A673 (cell line): ENCODE results near the gene SMAD3.
"Not testable (repeated sequence)": the region's sequence is repeated elsewhere in the genome, so short reads cannot be mapped to it uniquely, and the experiment has no call there.

ENCODE experiments used
- CTCF ChIP-seq: fragments of 300-800, 200-600 bp; sonication (generic); conservative IDR thresholded peaks from 2 replicates; pipeline ENCODE4 v1.5.1; 2017; ENCODE audit warnings: low read depth, mild to moderate bottlenecking, antibody characterized with exemption, low read length, moderate library complexity, mixed read lengths
- EZH2 ChIP-seq: fragments of 200-600 bp; sonication (generic); IDR thresholded peaks from 2 replicates; pipeline ENCODE4 v1.6.1; 2017; ENCODE audit warnings: borderline replicate concordance, low read depth, mild to moderate bottlenecking, mixed read lengths, antibody characterized with exemption, low read length; ENCODE audit not compliant: poor library complexity, severe bottlenecking

GRCh38 chr15:67122816-67123215, 57.4 kb downstream of the SMAD3 start:
- TF ChIP-seq CTCF, EZH2: not testable (repeated sequence)
